Measurements from ENCODE around the gene GAS7.
A peak's percentile ranks its signal among the peaks of the same experiment; 100 is the strongest.

GAS7 gene

DNA sequence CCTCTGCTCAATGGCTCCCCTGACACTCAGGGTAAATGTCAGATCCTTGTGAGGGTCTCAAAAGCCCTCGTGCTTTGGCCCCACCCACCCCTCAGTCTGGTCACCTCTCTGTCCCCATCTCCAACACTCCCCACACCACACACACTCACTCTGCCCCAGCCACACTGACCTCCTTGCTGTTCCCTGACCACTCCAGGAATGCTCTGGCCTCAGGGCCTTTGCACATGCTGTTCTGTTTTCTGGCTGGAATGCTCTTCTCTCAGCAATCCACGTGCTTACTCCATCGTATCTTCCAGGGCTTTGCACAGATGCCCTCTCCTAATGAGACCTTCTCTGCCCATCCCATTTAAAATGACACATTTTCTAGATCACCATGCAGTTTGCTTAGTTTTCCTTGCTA lies 28.2 kb downstream of the GAS7 start:
- no peak for DNase-seq

- DNase-seq: no peak
Observed at GRCh38 chr17:10169290-10169689, 29.1 kb downstream of the GAS7 start.

DNA sequence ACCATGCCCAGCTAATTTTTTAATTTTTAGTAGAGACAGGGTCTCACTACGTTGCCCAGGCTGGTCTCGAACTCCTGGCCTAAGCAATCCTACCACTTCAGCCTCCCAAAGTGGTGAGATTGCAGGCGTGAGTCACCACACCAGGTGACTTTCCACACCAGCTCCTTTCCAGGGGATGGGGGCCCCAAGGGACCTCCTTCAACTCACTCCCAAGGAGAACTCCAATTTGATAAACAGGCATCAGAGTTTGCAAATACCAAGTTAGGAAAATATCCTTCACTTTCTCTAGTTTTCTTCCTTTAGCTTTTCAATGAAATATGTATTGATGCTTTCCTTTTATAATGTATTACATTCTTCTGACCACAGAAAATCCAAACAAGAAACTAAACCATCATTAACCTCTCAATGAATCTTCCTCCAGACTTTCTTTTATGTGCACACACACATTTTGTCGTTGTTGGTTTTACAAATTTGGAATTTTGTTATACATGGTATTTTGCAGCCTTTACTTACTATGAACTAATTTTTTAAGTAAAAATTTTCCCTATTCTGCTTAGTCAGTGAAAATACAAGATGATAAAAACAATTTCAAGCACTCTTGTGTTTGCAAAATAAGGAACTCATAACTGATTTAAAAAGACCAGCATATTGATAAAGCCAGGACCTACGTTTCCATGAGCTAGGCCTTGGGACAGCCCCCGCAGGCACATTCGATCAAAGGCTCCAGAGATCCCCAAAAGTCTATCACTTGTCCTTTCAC lies 32.0 kb downstream of the GAS7 start:
- DNase-seq: no peak

DNA sequence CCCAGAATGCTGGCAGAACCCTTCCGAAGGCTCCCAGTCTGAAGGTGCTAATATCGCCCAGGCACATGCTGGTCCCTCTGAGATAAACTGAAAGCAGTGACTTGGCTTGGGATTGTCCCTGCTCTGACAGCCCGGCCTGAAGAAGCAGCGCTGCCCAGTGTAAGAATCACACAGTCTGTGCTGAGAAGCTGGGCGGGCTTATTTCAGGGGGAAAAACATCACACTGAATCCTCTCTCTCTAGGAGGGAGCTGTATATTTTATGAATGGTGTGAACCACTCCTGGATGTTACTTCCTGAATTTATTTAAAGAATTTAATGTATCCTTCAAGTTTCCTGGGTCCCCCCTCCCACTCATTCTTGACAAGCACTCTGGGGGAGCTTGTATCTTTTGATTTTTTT lies 36.3 kb downstream of the GAS7 start:
- DNase-seq: no peak

DNA sequence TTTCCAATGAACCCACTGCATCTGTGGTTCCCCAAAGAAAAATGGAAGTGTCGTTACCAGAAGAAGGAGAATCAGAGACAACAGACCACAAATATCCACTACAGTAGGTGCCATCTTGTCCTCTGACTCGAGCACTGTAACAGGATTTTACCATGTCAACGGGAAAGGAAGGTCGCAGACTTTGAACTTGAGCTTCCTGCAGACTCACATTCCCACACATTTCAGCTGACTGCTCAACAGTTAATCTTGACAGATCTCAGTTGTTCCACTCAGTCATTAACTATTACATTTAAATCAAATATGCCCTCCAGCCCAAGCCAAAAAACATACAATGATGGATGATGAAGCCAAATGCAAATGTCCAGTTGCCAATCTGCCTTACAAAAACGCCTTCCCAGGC lies 37.0 kb downstream of the GAS7 start:
- no peak for DNase-seq

DNA sequence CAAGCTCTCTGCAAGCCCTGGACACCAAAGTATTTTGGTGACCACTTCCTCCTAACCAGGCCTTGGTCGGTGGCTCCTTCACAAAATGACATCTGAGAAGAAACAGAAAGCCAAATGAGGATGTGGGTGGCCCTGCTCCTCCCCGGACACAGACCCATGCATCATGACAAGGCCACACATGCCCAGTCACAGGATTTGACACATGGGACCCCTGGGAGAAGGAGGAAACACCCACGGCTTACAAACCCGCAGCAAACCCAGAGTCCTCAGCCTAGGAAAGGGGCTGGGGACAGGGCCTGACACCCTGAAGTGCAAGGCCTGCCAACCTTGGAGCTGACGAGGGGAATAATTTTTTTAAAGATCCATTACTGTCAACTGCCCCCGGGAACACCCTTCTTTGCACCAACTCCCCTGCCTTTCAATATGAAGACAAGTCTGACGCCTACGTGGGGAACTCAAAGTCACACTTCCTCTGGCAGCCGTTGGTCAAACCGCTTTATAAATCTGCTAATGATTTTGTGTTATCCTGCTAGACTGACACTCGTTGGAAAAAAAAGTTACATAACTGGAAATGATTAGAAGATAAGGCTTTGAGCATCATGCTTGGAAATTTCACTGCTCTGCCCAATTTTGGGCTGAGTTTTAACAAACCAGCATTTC lies 41.3 kb downstream of the GAS7 start:
- DNase-seq: peak; percentile 24

GRCh38 chr17:10156599-10156947 lies 41.8 kb downstream of the GAS7 start:
- no peak for DNase-seq

GRCh38 chr17:10156077-10156435 lies 42.4 kb downstream of the GAS7 start:
- DNase-seq: no peak

- DNase-seq: no peak
Observed at GRCh38 chr17:10155371-10156076, 42.9 kb downstream of the GAS7 start.

DNA sequence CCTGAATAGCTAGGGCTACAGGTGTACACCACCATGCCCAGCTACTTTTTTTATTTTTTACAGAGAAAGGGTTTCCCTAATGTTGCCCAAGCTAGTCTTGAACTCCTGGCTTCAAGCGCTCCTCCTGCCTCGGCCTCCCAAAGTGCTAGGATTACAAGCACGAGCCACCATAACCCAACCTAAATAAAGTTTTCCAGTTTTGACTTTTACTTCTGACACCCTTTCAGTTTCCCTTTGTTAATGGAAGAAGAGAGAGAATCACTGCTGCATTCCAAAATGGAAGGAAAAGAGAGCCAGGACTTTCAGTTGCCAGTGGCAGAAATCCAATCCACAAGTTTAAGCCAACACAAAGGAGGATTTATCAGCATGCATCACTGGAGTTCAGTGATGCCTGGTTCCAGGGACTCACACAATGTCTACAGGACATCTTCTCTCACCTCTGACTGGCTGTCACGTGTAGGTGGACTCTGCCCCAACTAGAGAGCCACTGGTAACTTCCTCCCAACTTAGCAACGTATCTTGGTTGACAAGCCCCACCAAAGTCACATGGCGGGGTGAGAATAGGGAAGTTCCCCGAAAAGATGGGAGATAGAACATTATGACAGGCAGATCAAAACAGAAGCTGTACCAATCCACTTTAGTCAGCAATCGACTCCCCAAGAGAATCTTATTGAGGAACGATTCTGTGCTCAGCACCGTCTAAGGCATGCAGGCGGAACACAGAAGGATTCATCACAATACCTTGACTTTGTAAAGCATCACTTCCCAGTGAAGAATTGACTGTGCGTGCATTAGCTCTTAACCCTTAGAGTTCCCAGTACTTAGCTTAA lies 46.5 kb downstream of the GAS7 start:
- peak; percentile 54 for DNase-seq

- peak; percentile 57 for DNase-seq
Observed at GRCh38 chr17:10149573-10150399, 48.6 kb downstream of the GAS7 start.

DNA sequence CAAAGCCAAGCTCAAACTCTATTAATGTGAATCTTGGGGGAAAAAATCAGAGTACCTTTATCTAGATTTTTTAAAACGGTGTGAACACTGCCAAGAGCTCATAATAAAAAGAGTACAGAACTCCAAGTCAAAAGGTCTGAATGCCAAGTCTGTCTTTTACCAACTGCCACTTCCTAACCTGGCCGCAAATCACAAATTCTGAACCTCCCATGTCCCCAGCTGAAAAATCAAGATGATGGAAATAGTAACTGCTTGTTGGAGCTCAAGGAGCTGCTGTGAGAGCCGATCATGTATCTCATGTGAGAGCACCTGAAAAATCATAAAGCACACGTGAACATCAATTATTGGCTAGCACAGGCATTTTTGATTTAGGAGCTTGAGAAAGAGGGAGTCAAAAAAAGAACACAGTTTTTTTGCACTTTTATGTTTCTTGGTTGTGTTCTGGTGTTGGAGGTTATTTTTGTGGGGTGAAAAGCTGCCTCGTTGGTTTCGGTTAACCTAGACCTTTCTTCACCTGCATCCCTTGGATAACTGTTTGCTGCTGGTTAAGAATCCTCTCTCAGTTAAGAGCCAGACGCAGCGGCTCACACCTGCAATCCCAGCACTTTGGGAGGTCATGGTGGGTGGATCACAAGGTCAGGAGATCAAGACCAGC lies 50.5 kb downstream of the GAS7 start:
- DNase-seq: no peak

- DNase-seq: no peak
Observed at GRCh38 chr17:10147040-10147439, 51.4 kb downstream of the GAS7 start.

GRCh38 chr17:10144982-10145381 lies 53.4 kb downstream of the GAS7 start:
- DNase-seq: no peak

GRCh38 chr17:10144456-10144855 lies 54.0 kb downstream of the GAS7 start:
- no peak for DNase-seq

- DNase-seq: no peak
Observed at GRCh38 chr17:10141436-10141835, 57.0 kb downstream of the GAS7 start.

GRCh38 chr17:10139577-10139976 lies 58.8 kb downstream of the GAS7 start:
- DNase-seq: no peak

GRCh38 chr17:10136258-10136981 lies 62.0 kb downstream of the GAS7 start:
- no peak for DNase-seq

- peak; percentile 70 for DNase-seq
Observed at GRCh38 chr17:10135539-10136257, 62.7 kb downstream of the GAS7 start.

DNA sequence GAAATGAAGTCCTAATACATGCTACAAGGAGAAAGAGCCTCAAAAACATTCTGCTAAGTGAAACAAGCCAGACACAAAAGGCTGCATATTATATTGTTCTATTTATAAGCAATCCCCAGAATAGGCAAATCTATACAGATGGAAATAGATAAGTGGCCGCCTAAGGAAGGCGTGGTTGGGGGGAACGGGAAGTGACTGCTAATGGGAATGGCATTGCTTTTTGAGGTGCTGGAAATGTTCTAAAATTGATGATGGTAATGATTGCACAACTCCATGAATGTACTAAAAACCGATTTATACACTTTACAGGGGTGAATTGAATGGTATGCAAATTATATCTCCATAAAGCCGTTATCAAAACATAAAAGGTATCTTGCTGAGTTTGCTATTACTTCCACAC lies 67.7 kb downstream of the GAS7 start:
- DNase-seq: no peak
